Upper lobe of right lung (tissue), 1 donor: ENCODE data around the gene WNK4. TPM values are rescaled to one million over a fixed set of nuclear protein-coding genes. Genes with fewer than 3 reads are reported as not detected.

Experiments
- ATAC-seq: fragments of 200-7000 bp; cut with Tn5 transposase; one replicate; pipeline ENCODE4 v1.9.1; 2020; ENCODE audit warnings: mild to moderate bottlenecking, moderate library complexity
- DNase-seq: peaks from one replicate; pipeline ENCODE4 v3.0.0-alpha.2; 2020
- H3K27ac ChIP-seq: fragments of 200-600 bp; one replicate; pipeline ENCODE4 v1.8.0; 2022
- H3K27me3 ChIP-seq: fragments of 200-600 bp; one replicate; pipeline ENCODE4 v1.8.0; 2022; ENCODE audit warnings: mild to moderate bottlenecking
- H3K36me3 ChIP-seq: fragments of 200-600 bp; one replicate; pipeline ENCODE4 v1.8.0; 2022
- H3K4me1 ChIP-seq: fragments of 200-600 bp; one replicate; pipeline ENCODE4 v1.8.0; 2022
- H3K4me3 ChIP-seq: fragments of 200-600 bp; one replicate; pipeline ENCODE4 v1.8.0; 2022; ENCODE audit warnings: mild to moderate bottlenecking
- H3K9me3 ChIP-seq: fragments of 200-600 bp; one replicate; pipeline ENCODE4 v1.8.0; 2022
- CTCF ChIP-seq: fragments of 200-600 bp; IDR thresholded peaks from one replicate; pipeline ENCODE4 v1.8.0; 2022; ENCODE audit warnings: antibody characterized with exemption
- intact Hi-C: fragments of 100-400 bp; cut with DNase I; formaldehyde crosslinking; loops from one replicate; pipeline ENCODE4 v1.11.0; 2022
- microRNA-seq: library from miRNA; unstranded; fragments of <30 nt; microRNA quantifications from one replicate; pipeline ENCODE4 v1.2.0, GENCODE V29; 2020; ENCODE audit warnings: borderline microRNAs expressed
- total RNA-seq: library from RNA; stranded (reverse); fragmentation: NEBNext Ultra II Directional; extraction: Animal tissue kit (Norgen Biotek cat#: 25700); gene quantifications from one replicate; pipeline ENCODE4 v1.2.1, GENCODE V29; 2021
- donor health status: DM: no; HTN: yes; CAD: no; lungs with severe emphysema.

Gene WNK4
- total RNA-seq, 1 donor from 2014 or later, result 0.38 TPM

GRCh38 chr17:42843358-42843934, 63.0 kb downstream of the WNK4 start:
- intact Hi-C loops, result loop anchor here (5.0 kb wide), 1 partner anchor 94 kb away; no protein-coding TSS in a partner anchor
- peak overlapping the region; percentile 44 for H3K27ac ChIP-seq
- no peaks in the 10 kb centered on the region for H3K9me3 ChIP-seq
- DNase-seq, result no peak
- ATAC-seq, result peak; percentile 75
- TF ChIP-seq CTCF, result peak; percentile 92
- H3K4me1 ChIP-seq, result peaks cover 20% of the 10 kb centered on the region
- H3K4me3 ChIP-seq, result no peak overlapping the region
- peaks cover 73% of the 10 kb centered on the region for H3K36me3 ChIP-seq
- no peaks in the 10 kb centered on the region for H3K27me3 ChIP-seq

- H3K36me3 ChIP-seq, result peaks cover 65% of the 10 kb centered on the region
- H3K9me3 ChIP-seq, result no peaks in the 10 kb centered on the region
- intact Hi-C loops, result loop anchor here (5.0 kb wide), 1 partner anchor 93 kb away; no protein-coding TSS in a partner anchor
- peaks cover 20% of the 10 kb centered on the region for H3K4me1 ChIP-seq
- peak within 1 kb of the TSS; percentile 44 for H3K27ac ChIP-seq
- no peak for TF ChIP-seq CTCF
- no peaks in the 10 kb centered on the region for H3K27me3 ChIP-seq
- H3K4me3 ChIP-seq, result no peak within 1 kb of the TSS
- DNase-seq, result no peak
- no peak for ATAC-seq
Observed at GRCh38 chr17:42844271-42844670, 63.9 kb downstream of the WNK4 start, which contains the start of gene AOC2. AOC2 (plus strand) TSS chr17:42844580; CDS start chr17:42844627, 47 bp downstream.

- Histone ChIP-seq H3K27me3 (no peaks in the 10 kb centered on the region), H3K4me3 (no peak overlapping the region), H3K4me1 (peaks cover 26% of the 10 kb centered on the region), H3K36me3 (peaks cover 58% of the 10 kb centered on the region), H3K9me3 (no peaks in the 10 kb centered on the region), H3K27ac (peak overlapping the region; percentile 27)
- intact Hi-C loops, result loop anchor here (5.0 kb wide), 1 partner anchor 92 kb away; no protein-coding TSS in a partner anchor
- DNase-seq, result no peak
- ATAC-seq, result no peak
- TF ChIP-seq CTCF, result no peak
Observed at GRCh38 chr17:42844761-42845555, 64.5 kb downstream of the WNK4 start.

- H3K9me3 ChIP-seq, result no peaks in the 10 kb centered on the region
- peaks cover 32% of the 10 kb centered on the region for H3K4me1 ChIP-seq
- intact Hi-C loops, result no loop called here
- H3K4me3 ChIP-seq, result no peak overlapping the region
- ATAC-seq, result no peak
- DNase-seq, result no peak
- peak overlapping the region; percentile 27 for H3K27ac ChIP-seq
- H3K36me3 ChIP-seq, result peaks cover 52% of the 10 kb centered on the region
- no peaks in the 10 kb centered on the region for H3K27me3 ChIP-seq
- no peak for TF ChIP-seq CTCF
Observed at GRCh38 chr17:42845556-42845917, 65.1 kb downstream of the WNK4 start.

GRCh38 chr17:42845918-42846593, 65.6 kb downstream of the WNK4 start:
- TF ChIP-seq CTCF, result no peak
- H3K4me3 ChIP-seq, result no peak overlapping the region
- intact Hi-C loops, result no loop called here
- H3K27ac ChIP-seq, result peak overlapping the region; percentile 27
- ATAC-seq (peak; percentile 67), DNase-seq (no peak)
- H3K36me3 ChIP-seq, result peaks cover 47% of the 10 kb centered on the region
- no peaks in the 10 kb centered on the region for H3K27me3 ChIP-seq
- peaks cover 32% of the 10 kb centered on the region for H3K4me1 ChIP-seq
- H3K9me3 ChIP-seq, result no peaks in the 10 kb centered on the region

Small RNAs within 50 kb of the gene (microRNA-seq; reads per million reads assigned to microRNA genes)
- not detected for gene MIR6781

Other genes starting within 250 kb of the WNK4 start
- gene NAGLU, start 244.4 kb upstream of the WNK4 start, total RNA-seq, result 46.9 TPM
- gene HSD17B1, start 227.7 kb upstream of the WNK4 start, total RNA-seq, result 1.4 TPM
- gene COASY, start 218.5 kb upstream of the WNK4 start, total RNA-seq, result 63.3 TPM
- 61.3 TPM for gene MLX, start 213.5 kb upstream of the WNK4 start, total RNA-seq
- gene PSMC3IP, start 202.9 kb upstream of the WNK4 start, total RNA-seq, result 4.2 TPM
- gene RETREG3, start 171.2 kb upstream of the WNK4 start, total RNA-seq, result 68.6 TPM
- gene TUBG1, start 170.9 kb upstream of the WNK4 start, total RNA-seq, result 29.2 TPM
- 19.8 TPM for gene TUBG2, start 121.3 kb upstream of the WNK4 start, total RNA-seq
- 26.4 TPM for gene PLEKHH3, start 103.6 kb upstream of the WNK4 start, total RNA-seq
- gene CCR10, start 98.8 kb upstream of the WNK4 start, total RNA-seq, result 1.4 TPM
- 6.5 TPM for gene CNTNAP1, start 98.1 kb upstream of the WNK4 start, total RNA-seq
- gene EZH1, start 35.6 kb upstream of the WNK4 start, total RNA-seq, result 58.4 TPM
- 114 TPM for gene RAMP2, start 19.4 kb upstream of the WNK4 start, total RNA-seq
- gene VPS25, start 7.2 kb upstream of the WNK4 start, total RNA-seq, result 42.3 TPM
- 53.9 TPM for gene COA3, start 18.1 kb downstream of the WNK4 start, total RNA-seq
- gene CNTD1, start 18.3 kb downstream of the WNK4 start, total RNA-seq, result 0.14 TPM
- gene BECN1, start 43.7 kb downstream of the WNK4 start, total RNA-seq, result 66.7 TPM
- gene PSME3, start 52.8 kb downstream of the WNK4 start, total RNA-seq, result 89.4 TPM
- 2.0 TPM for gene AOC2, start 64.0 kb downstream of the WNK4 start, total RNA-seq
- gene AOC3, start 70.6 kb downstream of the WNK4 start, total RNA-seq, result 235 TPM
- not detected for gene G6PC1, start 120.2 kb downstream of the WNK4 start, total RNA-seq
- gene AARSD1, start 183.8 kb downstream of the WNK4 start, total RNA-seq, result 35.0 TPM
- gene PTGES3L, start 199.5 kb downstream of the WNK4 start, total RNA-seq, result 0.38 TPM
- gene RUNDC1, start 200.0 kb downstream of the WNK4 start, total RNA-seq, result 14.4 TPM
- 752 TPM for gene RPL27, start 217.8 kb downstream of the WNK4 start, total RNA-seq
- gene IFI35, start 226.2 kb downstream of the WNK4 start, total RNA-seq, result 47.7 TPM
- 267 TPM for gene VAT1, start 241.8 kb downstream of the WNK4 start, total RNA-seq
- 0.78 TPM for gene RND2, start 244.6 kb downstream of the WNK4 start, total RNA-seq